Activated CD4-positive, alpha-beta T cell treated with anti-CD3 and anti-CD28 coated beads, Interleukin-2, amount 10 ng/mL, durations not matched to agents 24 days and 14 days (primary cell): Measurements from ENCODE around the gene ESR1. TPM values are rescaled to one million over a fixed set of nuclear protein-coding genes. Genes with fewer than 3 reads are reported as not detected.
A peak's percentile ranks its signal among the peaks of the same experiment; 100 is the strongest.
"Not testable (repeated sequence)": the region's sequence is repeated elsewhere in the genome, so short reads cannot be mapped to it uniquely, and the experiment has no call there.

ENCODE experiments used
- DNase-seq: peaks from one replicate; pipeline ENCODE4 v3.0.0; 2022
- H3K27ac Mint-ChIP-seq: one replicate; pipeline ENCODE4 v1.8.0; 2022; ENCODE audit warnings: mild to moderate bottlenecking, mixed read lengths
- H3K27me3 Mint-ChIP-seq: one replicate; pipeline ENCODE4 v1.8.0; 2022; ENCODE audit warnings: mixed read lengths
- H3K36me3 Mint-ChIP-seq: one replicate; pipeline ENCODE4 v1.8.0; 2022; ENCODE audit warnings: low read depth, mild to moderate bottlenecking, mixed read lengths
- H3K4me1 Mint-ChIP-seq: one replicate; pipeline ENCODE4 v1.8.0; 2021; ENCODE audit warnings: mixed read lengths
- H3K4me3 Mint-ChIP-seq: one replicate; pipeline ENCODE4 v1.8.0; 2022; ENCODE audit warnings: mild to moderate bottlenecking, moderate library complexity, mixed read lengths
- H3K9me3 Mint-ChIP-seq: one replicate; pipeline ENCODE4 v1.8.0; 2021; ENCODE audit warnings: mixed read lengths
- intact Hi-C: fragments of 100-400 bp; cut with micrococcal nuclease; formaldehyde crosslinking; loops from one replicate; pipeline ENCODE4 v1.15.1; 2023
- total RNA-seq: library from RNA; stranded (reverse); gene quantifications from 2 replicates; pipeline ENCODE4 v1.2.3, GENCODE V29; 2022

ESR1 gene
- total RNA-seq, 1 donor from 2014 or later, result 0.35 TPM

DNA sequence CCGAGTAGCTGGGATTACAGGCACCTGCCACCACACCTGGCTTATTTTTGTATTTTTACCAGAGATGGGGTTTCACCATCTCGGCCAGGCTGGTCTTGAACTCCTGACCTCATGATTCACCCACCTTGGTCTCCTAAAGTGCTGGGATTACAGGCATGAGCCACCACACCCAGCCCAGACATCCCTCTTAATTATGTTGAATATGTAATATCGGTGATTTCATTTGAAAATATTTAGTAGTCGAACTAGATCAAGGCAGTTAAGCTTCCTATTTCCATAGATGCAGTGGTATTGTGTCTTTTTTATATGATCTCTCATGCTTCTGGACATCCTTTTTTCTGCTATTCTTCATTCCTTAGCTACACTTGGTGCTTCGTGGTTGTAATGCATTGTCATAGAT lies 29.7 kb downstream of the ESR1 start:
- peaks cover 2% of the 10 kb centered on the region for H3K27me3 Mint-ChIP-seq
- H3K9me3 Mint-ChIP-seq, result no peaks in the 10 kb centered on the region
- intact Hi-C loops, result no loop called here

GRCh38 chr6:151842816-151843215 lies 35.3 kb downstream of the ESR1 start:
- Mint-ChIP-seq H3K36me3 (no peaks in the 10 kb centered on the region), H3K4me3 (no peak overlapping the region), H3K27ac (no peak overlapping the region), H3K27me3 (no peaks in the 10 kb centered on the region), H3K9me3 (peaks cover 7% of the 10 kb centered on the region), H3K4me1 (no peaks in the 10 kb centered on the region)
- DNase-seq, result no peak
- intact Hi-C loops, result no loop called here

More for the DNA sequence above, 29.7 kb downstream of the ESR1 start:
- no peak for DNase-seq
- H3K36me3 Mint-ChIP-seq, result no peaks in the 10 kb centered on the region
- no peak overlapping the region for H3K4me3 Mint-ChIP-seq
- no peak overlapping the region for H3K27ac Mint-ChIP-seq
- peaks cover 2% of the 10 kb centered on the region for H3K4me1 Mint-ChIP-seq

GRCh38 chr6:151847064-151847463 lies 39.6 kb downstream of the ESR1 start:
- peak; percentile 63 for DNase-seq
- Mint-ChIP-seq H3K9me3 (peaks cover 7% of the 10 kb centered on the region), H3K4me3 (no peak overlapping the region), H3K27ac (no peak overlapping the region), H3K4me1 (no peaks in the 10 kb centered on the region), H3K36me3 (no peaks in the 10 kb centered on the region), H3K27me3 (no peaks in the 10 kb centered on the region)
- intact Hi-C loops, result no loop called here

- H3K36me3 Mint-ChIP-seq, result no peaks in the 10 kb centered on the region
- peaks cover 7% of the 10 kb centered on the region for H3K9me3 Mint-ChIP-seq
- DNase-seq, result no peak
- H3K27me3 Mint-ChIP-seq, result no peaks in the 10 kb centered on the region
- intact Hi-C loops, result no loop called here
- H3K4me3 Mint-ChIP-seq, result no peak overlapping the region
- H3K27ac Mint-ChIP-seq, result no peak overlapping the region
- no peaks in the 10 kb centered on the region for H3K4me1 Mint-ChIP-seq
These were observed 43.1 kb downstream of the ESR1 start for GRCh38 chr6:151850479-151851003.

DNA sequence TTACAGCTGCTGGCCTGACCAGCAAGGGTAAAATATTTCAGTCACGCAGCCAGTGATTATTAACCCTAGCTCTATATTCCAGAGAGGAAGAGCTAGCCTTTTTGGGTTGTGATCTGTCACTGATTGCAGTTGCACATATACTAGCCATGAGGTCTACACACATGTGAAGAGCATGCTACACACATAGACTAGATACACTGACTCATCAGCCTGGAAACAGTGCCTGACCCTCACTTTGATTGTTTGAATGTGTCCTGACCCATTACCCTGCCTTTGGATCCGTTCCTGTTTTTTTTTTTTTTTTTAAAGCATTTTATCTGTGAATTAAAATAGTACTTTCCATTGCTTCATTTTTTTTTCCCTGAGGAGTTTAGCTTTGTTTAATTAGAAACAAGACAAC lies 50.8 kb downstream of the ESR1 start:
- Mint-ChIP-seq H3K36me3 (no peaks in the 10 kb centered on the region), H3K27me3 (no peaks in the 10 kb centered on the region), H3K9me3 (no peaks in the 10 kb centered on the region), H3K4me3 (no peak overlapping the region), H3K4me1 (no peaks in the 10 kb centered on the region), H3K27ac (no peak overlapping the region)
- intact Hi-C loops, result no loop called here
- no peak for DNase-seq

DNA sequence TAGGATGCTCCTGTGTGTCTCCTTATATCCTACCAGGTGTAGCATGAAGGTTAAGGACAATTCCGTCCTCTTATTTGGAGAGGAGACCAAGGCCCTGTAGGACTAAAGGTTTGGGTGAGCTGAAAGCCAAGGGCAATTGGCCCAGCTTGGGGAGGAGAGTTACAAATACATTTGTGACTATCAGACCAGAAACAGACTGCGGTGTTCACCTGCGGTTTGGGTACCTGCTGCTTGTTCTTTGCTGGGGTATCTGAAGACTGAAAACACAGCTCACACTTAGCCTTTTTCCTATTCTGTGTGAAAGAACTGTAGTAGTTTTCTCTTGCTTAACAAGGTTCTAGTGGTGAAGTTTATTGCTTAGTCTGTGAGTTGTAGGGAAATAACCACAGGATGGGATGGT lies 55.0 kb downstream of the ESR1 start:
- intact Hi-C loops, result no loop called here
- no peaks in the 10 kb centered on the region for H3K27me3 Mint-ChIP-seq
- H3K9me3 Mint-ChIP-seq, result peaks cover 8% of the 10 kb centered on the region
- no peaks in the 10 kb centered on the region for H3K4me1 Mint-ChIP-seq
- H3K4me3 Mint-ChIP-seq, result no peak overlapping the region
- H3K36me3 Mint-ChIP-seq, result no peaks in the 10 kb centered on the region
- no peak for DNase-seq
- no peak overlapping the region for H3K27ac Mint-ChIP-seq

DNA sequence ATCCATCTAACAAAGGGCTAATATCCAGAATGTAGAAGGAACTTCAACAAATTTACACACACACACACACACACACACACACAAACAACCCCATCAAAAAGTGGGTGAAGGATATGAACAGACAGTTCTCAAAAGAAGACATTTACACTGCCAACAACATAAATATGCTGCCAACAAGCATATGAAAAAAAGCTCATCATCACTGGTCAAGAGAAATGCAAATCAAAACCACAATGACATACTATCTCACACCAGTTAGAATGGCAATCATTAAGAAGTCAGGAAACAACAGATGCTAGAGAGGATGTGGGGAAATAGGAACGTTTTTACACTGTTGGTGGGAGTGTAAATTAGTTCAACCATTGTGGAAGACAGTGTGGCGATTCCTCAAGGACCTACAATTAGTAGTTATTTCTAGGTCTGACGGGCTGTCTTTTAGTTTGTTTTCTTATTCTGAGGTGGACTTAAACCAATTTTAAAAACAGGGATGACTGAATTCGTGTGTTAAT lies 59.9 kb downstream of the ESR1 start:
- intact Hi-C loops, H3K27me3 Mint-ChIP-seq, H3K4me3 Mint-ChIP-seq, H3K27ac Mint-ChIP-seq, DNase-seq, H3K4me1 Mint-ChIP-seq, H3K36me3 Mint-ChIP-seq: not testable (repeated sequence)
- H3K9me3 Mint-ChIP-seq, result peaks cover 16% of the 10 kb centered on the region

- no peak for DNase-seq
- intact Hi-C loops, result no loop called here
- Mint-ChIP-seq H3K4me1 (no peaks in the 10 kb centered on the region), H3K27ac (no peak overlapping the region), H3K4me3 (no peak overlapping the region), H3K36me3 (no peaks in the 10 kb centered on the region), H3K27me3 (no peaks in the 10 kb centered on the region), H3K9me3 (peaks cover 16% of the 10 kb centered on the region)
These were observed 61.9 kb downstream of the ESR1 start for GRCh38 chr6:151869345-151869744.

- Mint-ChIP-seq H3K27ac (no peak overlapping the region), H3K36me3 (no peaks in the 10 kb centered on the region), H3K9me3 (peaks cover 16% of the 10 kb centered on the region), H3K4me3 (no peak overlapping the region), H3K4me1 (no peaks in the 10 kb centered on the region), H3K27me3 (no peaks in the 10 kb centered on the region)
- intact Hi-C loops, result no loop called here
- no peak for DNase-seq
These were observed 62.3 kb downstream of the ESR1 start for GRCh38 chr6:151869787-151870186.

DNA sequence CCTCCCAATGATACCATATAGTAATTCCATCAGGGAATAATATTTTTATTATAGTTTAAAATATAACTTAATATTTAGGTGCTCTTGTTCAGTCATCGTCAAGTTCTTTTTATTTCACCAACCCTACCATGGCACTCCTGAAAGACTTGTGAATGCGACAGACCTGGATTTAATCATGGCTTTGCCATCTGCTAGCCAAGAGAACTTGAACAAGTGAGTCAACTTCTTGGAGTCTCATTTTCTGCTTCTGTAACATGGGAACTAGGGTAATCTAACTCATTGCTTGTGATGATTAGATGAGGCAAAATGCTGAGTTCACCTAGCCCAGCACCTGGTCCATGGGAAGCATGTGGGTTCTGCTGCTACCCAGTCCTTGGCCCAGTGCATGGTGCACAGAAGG lies 62.9 kb downstream of the ESR1 start:
- intact Hi-C loops, result no loop called here
- DNase-seq, result no peak
- no peak overlapping the region for H3K4me3 Mint-ChIP-seq
- H3K27ac Mint-ChIP-seq, result no peak overlapping the region
- H3K9me3 Mint-ChIP-seq, result peaks cover 13% of the 10 kb centered on the region
- H3K27me3 Mint-ChIP-seq, result no peaks in the 10 kb centered on the region
- no peaks in the 10 kb centered on the region for H3K36me3 Mint-ChIP-seq
- no peaks in the 10 kb centered on the region for H3K4me1 Mint-ChIP-seq

DNA sequence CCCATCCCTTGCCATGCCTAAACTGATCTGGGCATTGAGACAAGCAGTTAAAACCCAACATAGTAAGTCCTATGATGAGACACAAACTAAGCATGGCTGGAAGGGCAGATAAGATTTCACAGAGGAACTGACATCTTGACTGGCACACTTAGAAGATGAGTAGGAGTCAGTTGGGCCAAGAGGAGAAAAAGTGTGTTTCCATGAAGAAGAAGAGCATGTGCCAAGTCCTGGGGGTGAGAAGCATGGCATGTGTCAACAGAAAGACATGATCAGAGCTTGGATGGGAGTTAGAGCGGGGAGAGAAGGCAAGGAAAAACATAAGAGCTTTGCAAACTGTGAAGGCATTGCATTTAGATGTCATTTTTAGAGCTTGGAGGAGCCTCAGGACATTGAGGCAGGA lies 68.0 kb downstream of the ESR1 start:
- no peak for DNase-seq
- no peaks in the 10 kb centered on the region for H3K9me3 Mint-ChIP-seq
- no peak overlapping the region for H3K27ac Mint-ChIP-seq
- intact Hi-C loops, result no loop called here
- no peaks in the 10 kb centered on the region for H3K36me3 Mint-ChIP-seq
- no peaks in the 10 kb centered on the region for H3K4me1 Mint-ChIP-seq
- no peaks in the 10 kb centered on the region for H3K27me3 Mint-ChIP-seq
- H3K4me3 Mint-ChIP-seq, result no peak overlapping the region

GRCh38 chr6:151876122-151876521 lies 68.6 kb downstream of the ESR1 start:
- H3K4me1 Mint-ChIP-seq, result no peaks in the 10 kb centered on the region
- H3K36me3 Mint-ChIP-seq, result no peaks in the 10 kb centered on the region
- H3K27ac Mint-ChIP-seq, result no peak overlapping the region
- no peaks in the 10 kb centered on the region for H3K27me3 Mint-ChIP-seq
- H3K4me3 Mint-ChIP-seq, result no peak overlapping the region
- intact Hi-C loops, result no loop called here
- no peaks in the 10 kb centered on the region for H3K9me3 Mint-ChIP-seq
- no peak for DNase-seq

- no peaks in the 10 kb centered on the region for H3K36me3 Mint-ChIP-seq
- no peaks in the 10 kb centered on the region for H3K27me3 Mint-ChIP-seq
- no peak for DNase-seq
- no peak overlapping the region for H3K27ac Mint-ChIP-seq
- H3K4me1 Mint-ChIP-seq, result no peaks in the 10 kb centered on the region
- intact Hi-C loops, result no loop called here
- H3K9me3 Mint-ChIP-seq, result no peaks in the 10 kb centered on the region
- H3K4me3 Mint-ChIP-seq, result no peak overlapping the region
These were observed 70.0 kb downstream of the ESR1 start for GRCh38 chr6:151877458-151877857.

DNA sequence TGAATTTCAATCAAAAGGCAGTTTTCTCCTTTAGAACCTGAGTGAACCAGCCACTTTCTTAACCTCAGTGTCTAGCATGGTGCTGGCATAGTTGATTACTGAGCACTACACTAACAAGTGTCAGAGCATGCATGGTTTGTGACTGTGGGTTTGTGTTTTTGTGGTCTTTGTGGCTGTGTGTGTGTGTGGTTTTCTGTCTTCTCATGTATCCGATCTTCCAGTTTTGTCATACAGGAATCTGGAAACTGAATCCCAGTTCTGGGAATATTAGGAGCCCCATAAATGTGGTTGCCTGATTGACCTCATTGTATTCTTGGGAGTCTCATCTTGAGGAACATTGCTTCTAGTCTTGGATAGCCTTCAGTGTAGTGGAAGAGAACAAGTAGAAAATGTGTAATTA lies 73.7 kb downstream of the ESR1 start:
- no peak for DNase-seq
- no peak overlapping the region for H3K4me3 Mint-ChIP-seq
- no peaks in the 10 kb centered on the region for H3K4me1 Mint-ChIP-seq
- H3K9me3 Mint-ChIP-seq, result no peaks in the 10 kb centered on the region
- no peaks in the 10 kb centered on the region for H3K36me3 Mint-ChIP-seq
- no peaks in the 10 kb centered on the region for H3K27me3 Mint-ChIP-seq
- H3K27ac Mint-ChIP-seq, result no peak overlapping the region
- intact Hi-C loops, result no loop called here

DNA sequence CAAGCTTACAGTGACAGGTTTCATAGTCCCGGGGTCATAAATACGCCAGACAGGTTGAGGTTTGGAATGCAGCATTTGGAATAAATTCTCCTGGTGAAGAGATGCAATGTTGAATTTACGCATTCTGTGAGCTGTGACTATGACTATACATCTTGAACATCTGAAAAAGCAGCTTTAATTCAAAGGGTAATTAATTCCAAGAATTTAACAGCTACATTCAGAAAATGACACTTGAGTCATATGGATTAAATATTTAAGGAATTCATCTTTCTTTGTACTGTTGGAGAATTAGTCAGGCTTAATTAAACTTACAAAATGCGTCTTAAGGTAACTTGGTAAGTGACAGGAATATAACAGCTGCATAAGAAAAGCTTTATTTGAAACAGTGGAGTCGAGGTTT lies 74.7 kb downstream of the ESR1 start:
- no peak for DNase-seq
- intact Hi-C loops, result no loop called here
- Mint-ChIP-seq H3K9me3 (no peaks in the 10 kb centered on the region), H3K36me3 (no peaks in the 10 kb centered on the region), H3K4me1 (no peaks in the 10 kb centered on the region), H3K27me3 (no peaks in the 10 kb centered on the region), H3K4me3 (no peak overlapping the region), H3K27ac (no peak overlapping the region)
